Measurements from ENCODE around the gene MOGAT1.

MOGAT1 gene

GRCh38 chr2:222671259-222672067 lies at the start of gene MOGAT1:
Gene MOGAT1, plus strand, starts transcription at chr2:222671658. Its CDS starts 128 bp downstream, at chr2:222671786.
- peak; percentile 26 for DNase-seq (ENCODE audit: extremely low spot score)
- CTCF ChIA-PET: interaction anchor here (1.8 to 2.6 kb wide), 3 partner anchors 10 to 38 kb away, joined by 4 to 12 read pairs (median 6); no protein-coding TSS in a partner anchor
- no peak for TF ChIP-seq CTCF (IDR thresholded peaks at IDR 0.05; ENCODE audit: control extremely low read depth, extremely low read depth, low read depth, missing control alignments)
- POLR2A ChIA-PET: no interaction called here

GRCh38 chr2:222621893-222622292 lies 49.6 kb upstream of the MOGAT1 start:
- no peak for DNase-seq (ENCODE audit: extremely low spot score)
- ChIA-PET CTCF (interaction anchor here (1.9 kb wide), 1 partner anchor 304 kb away, joined by 5 read pairs; no protein-coding TSS in a partner anchor), POLR2A (no interaction called here)
- no peak for TF ChIP-seq CTCF (IDR thresholded peaks at IDR 0.05; ENCODE audit: control extremely low read depth, extremely low read depth, low read depth, missing control alignments)

GRCh38 chr2:222622910-222623309 lies 48.5 kb upstream of the MOGAT1 start:
- DNase-seq (ENCODE audit: extremely low spot score): no peak
- ChIA-PET POLR2A (no interaction called here), CTCF (no interaction called here)
- no peak for TF ChIP-seq CTCF (IDR thresholded peaks at IDR 0.05; ENCODE audit: control extremely low read depth, extremely low read depth, low read depth, missing control alignments)

GRCh38 chr2:222623756-222624309 lies 47.6 kb upstream of the MOGAT1 start:
- ChIA-PET CTCF (interaction anchor here (1.1 kb wide), 1 partner anchor 30 kb away, joined by 4 read pairs; no protein-coding TSS in a partner anchor), POLR2A (no interaction called here)
- TF ChIP-seq CTCF (IDR thresholded peaks at IDR 0.05; ENCODE audit: control extremely low read depth, extremely low read depth, low read depth, missing control alignments): no peak
- no peak for DNase-seq (ENCODE audit: extremely low spot score)

DNA sequence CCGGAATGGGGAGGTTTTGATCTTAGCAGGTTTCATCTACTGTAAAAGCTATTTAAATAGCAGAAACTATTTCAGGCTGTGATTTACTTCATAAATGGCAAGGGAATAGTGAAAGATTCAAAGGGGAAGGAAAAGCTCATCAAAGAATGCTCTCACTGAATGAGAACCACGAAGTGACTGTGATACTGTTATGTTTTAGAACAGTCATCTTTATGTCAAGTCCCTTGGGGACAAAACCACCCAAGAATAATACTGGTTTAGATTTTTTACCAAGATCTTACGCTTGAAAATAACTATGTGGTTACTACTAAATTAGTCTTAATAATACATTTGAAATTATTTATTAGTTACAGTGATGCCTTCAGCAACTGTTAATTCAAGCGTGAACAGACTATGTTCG lies 43.7 kb upstream of the MOGAT1 start:
- TF ChIP-seq CTCF (IDR thresholded peaks at IDR 0.05; ENCODE audit: control extremely low read depth, extremely low read depth, low read depth, missing control alignments): no peak
- ChIA-PET CTCF (interaction anchor here (1.0 to 2.1 kb wide), 4 partner anchors 10 to 66 kb away, joined by 3 to 11 read pairs (median 3); no protein-coding TSS in a partner anchor), POLR2A (no interaction called here)
- DNase-seq (ENCODE audit: extremely low spot score): no peak

- ChIA-PET POLR2A (no interaction called here), CTCF (no interaction called here)
- no peak for TF ChIP-seq CTCF (IDR thresholded peaks at IDR 0.05; ENCODE audit: control extremely low read depth, extremely low read depth, low read depth, missing control alignments)
- DNase-seq (ENCODE audit: extremely low spot score): no peak
These were observed 36.2 kb upstream of the MOGAT1 start for GRCh38 chr2:222635295-222635694.
